ENCODE data around the gene ARHGAP6.
"Not testable (repeated sequence)": the region's sequence is repeated elsewhere in the genome, so short reads cannot be mapped to it uniquely, and the experiment has no call there.

The ARHGAP6 gene

DNA sequence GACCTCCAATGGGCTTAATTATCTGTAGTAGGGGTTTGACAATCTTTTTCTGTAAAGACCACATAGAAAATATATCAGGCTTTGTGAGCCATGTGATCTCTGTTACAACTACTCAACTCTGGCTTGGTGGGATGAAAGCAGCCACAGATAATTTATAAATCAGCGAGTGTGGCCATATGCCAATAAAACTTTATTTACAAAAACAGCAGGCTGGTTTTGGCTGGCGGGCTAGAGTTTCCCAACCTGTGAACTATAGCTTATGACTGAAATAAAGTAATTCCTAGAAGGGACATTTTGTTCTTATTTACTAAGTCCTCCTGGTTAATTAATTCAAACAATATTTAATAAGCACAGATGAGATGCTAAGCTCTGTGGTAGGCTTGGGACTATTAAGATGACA, 408.4 kb downstream of the ARHGAP6 start:
- H3K36me3 ChIP-seq (ENCODE audit: control insufficient read depth, insufficient read depth, low read length): no peaks in the 10 kb centered on the region
- no peak for DNase-seq (ENCODE audit: extremely low read depth, insufficient read length)
- no peaks in the 10 kb centered on the region for H3K27me3 ChIP-seq (replicated peaks; ENCODE audit: control insufficient read depth, insufficient read depth, low read length)
- TF ChIP-seq, protein P1, sequence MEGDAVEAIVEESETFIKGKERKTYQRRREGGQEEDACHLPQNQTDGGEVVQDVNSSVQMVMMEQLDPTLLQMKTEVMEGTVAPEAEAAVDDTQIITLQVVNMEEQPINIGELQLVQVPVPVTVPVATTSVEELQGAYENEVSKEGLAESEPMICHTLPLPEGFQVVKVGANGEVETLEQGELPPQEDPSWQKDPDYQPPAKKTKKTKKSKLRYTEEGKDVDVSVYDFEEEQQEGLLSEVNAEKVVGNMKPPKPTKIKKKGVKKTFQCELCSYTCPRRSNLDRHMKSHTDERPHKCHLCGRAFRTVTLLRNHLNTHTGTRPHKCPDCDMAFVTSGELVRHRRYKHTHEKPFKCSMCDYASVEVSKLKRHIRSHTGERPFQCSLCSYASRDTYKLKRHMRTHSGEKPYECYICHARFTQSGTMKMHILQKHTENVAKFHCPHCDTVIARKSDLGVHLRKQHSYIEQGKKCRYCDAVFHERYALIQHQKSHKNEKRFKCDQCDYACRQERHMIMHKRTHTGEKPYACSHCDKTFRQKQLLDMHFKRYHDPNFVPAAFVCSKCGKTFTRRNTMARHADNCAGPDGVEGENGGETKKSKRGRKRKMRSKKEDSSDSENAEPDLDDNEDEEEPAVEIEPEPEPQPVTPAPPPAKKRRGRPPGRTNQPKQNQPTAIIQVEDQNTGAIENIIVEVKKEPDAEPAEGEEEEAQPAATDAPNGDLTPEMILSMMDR (IDR thresholded peaks at IDR 0.05; ENCODE audit: insufficient read depth, low read length, poor library complexity, severe bottlenecking): no peak
- no peak overlapping the region for H3K4me3 ChIP-seq (replicated peaks; ENCODE audit: low read depth, low read length)

DNA sequence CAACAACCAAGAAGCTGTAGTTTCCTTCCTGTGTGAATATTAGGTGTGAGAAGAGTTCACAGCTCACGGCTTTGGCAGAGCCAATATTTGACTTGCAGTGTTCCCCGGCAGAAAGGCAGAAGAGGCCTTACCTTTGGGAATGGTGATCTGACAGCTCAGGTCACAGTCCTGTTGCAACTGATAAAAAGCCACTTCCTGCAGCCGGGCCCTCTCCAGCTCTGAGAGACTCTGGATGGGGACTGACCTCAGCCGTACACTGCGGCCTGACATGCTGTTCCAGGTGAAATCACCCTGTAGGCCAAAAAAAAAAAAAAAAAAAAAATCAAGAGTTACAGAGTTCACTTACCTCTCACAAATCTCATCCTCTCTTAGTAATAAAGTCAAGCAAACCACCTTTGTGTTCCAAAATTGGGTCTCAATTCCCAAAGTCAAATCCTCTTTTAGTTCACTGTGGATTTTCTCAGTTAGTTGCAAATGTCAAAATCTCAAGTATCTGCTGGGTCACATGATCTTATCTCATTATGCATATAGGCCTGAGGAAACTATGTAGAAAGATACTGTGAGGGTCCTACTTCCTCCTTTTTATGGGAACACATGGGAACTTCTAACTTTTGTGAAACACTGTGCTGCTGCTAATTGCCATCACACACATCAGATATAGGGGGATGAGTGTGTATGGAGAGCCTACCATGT, 411.2 kb downstream of the ARHGAP6 start:
- DNase-seq (ENCODE audit: extremely low read depth, insufficient read length): no peak
- TF ChIP-seq, protein P1 (IDR thresholded peaks at IDR 0.05; ENCODE audit: insufficient read depth, low read length, poor library complexity, severe bottlenecking): no peak

DNA sequence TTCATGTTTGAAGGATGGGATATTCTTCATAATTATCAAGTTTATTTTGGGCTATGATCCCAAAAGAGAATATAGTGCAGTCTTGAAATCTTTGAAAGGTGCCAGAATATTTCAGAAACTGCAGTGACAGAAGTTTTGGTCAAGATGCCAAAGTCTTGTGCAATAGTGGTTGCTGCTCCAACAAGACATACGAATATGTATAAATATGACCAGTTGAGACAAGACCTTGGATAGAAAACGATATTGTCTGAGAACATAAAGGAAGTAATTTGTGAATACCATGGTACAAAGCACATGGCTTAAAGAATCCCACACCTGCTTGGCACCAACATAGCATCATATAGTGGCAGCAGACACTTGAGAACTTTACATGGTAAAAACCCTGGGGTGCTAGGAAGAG, 421.1 kb downstream of the ARHGAP6 start:
- no peak for DNase-seq (ENCODE audit: extremely low read depth, insufficient read length)

More for the DNA sequence above, 411.2 kb downstream of the ARHGAP6 start:
- Histone ChIP-seq H3K36me3 (ENCODE audit: control insufficient read depth, insufficient read depth, low read length) (no peaks in the 10 kb centered on the region), H3K27me3 (replicated peaks; ENCODE audit: control insufficient read depth, insufficient read depth, low read length) (no peaks in the 10 kb centered on the region), H3K4me3 (replicated peaks; ENCODE audit: low read depth, low read length) (no peak overlapping the region)

DNA sequence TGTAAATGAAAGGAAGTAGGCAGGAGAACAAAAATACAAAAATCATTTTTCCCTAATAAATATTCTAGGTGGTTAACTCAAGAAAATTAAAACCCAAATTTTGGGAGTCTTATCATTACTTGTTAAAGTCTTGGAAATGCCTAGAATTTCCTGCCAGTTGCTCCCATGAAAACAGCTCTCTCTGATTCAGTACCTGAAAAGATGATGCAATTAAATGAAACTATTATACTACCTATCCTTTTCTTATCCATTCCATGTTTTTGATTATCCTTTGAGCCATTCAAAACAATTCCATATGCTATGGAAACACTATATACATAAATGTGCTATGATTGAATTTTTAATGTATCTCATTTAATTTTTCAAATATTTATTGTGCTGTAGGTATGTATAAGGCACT, 423.0 kb downstream of the ARHGAP6 start:
- H3K27me3 ChIP-seq (replicated peaks; ENCODE audit: control insufficient read depth, insufficient read depth, low read length): no peaks in the 10 kb centered on the region
- DNase-seq (ENCODE audit: extremely low read depth, insufficient read length): no peak
- no peaks in the 10 kb centered on the region for H3K36me3 ChIP-seq (ENCODE audit: control insufficient read depth, insufficient read depth, low read length)
- H3K4me3 ChIP-seq (replicated peaks; ENCODE audit: low read depth, low read length): no peak overlapping the region
- TF ChIP-seq, protein P1 (IDR thresholded peaks at IDR 0.05; ENCODE audit: insufficient read depth, low read length, poor library complexity, severe bottlenecking): no peak

More for the DNA sequence above, 421.1 kb downstream of the ARHGAP6 start:
- Histone ChIP-seq H3K27me3 (replicated peaks; ENCODE audit: control insufficient read depth, insufficient read depth, low read length) (no peaks in the 10 kb centered on the region), H3K4me3 (replicated peaks; ENCODE audit: low read depth, low read length) (no peak overlapping the region), H3K36me3 (ENCODE audit: control insufficient read depth, insufficient read depth, low read length) (no peaks in the 10 kb centered on the region)
- TF ChIP-seq, protein P1 (IDR thresholded peaks at IDR 0.05; ENCODE audit: insufficient read depth, low read length, poor library complexity, severe bottlenecking): no peak

DNA sequence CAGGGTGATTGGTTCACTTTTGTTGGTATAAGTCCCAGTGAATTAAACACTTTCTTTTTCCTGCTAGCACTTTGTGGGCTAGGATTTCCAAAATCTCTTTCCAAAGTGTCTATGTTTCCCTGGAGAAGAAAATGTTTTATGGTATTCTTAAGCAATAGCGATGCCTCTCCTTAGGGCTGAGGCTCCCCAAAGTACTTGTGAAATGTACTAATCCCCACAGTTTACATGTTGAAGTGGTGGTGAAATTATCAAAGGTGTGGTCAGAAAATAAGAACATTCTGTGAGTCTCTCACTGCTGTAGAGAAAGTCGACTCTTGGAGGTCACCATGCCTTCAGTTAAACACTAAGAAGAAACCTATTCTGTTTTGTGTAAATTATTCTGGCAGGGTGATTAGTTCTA, 424.0 kb downstream of the ARHGAP6 start:
- TF ChIP-seq, protein P1 (IDR thresholded peaks at IDR 0.05; ENCODE audit: insufficient read depth, low read length, poor library complexity, severe bottlenecking): no peak
- DNase-seq (ENCODE audit: extremely low read depth, insufficient read length): no peak
- Histone ChIP-seq H3K27me3 (replicated peaks; ENCODE audit: control insufficient read depth, insufficient read depth, low read length) (no peaks in the 10 kb centered on the region), H3K4me3 (replicated peaks; ENCODE audit: low read depth, low read length) (no peak overlapping the region), H3K36me3 (ENCODE audit: control insufficient read depth, insufficient read depth, low read length) (no peaks in the 10 kb centered on the region)

DNA sequence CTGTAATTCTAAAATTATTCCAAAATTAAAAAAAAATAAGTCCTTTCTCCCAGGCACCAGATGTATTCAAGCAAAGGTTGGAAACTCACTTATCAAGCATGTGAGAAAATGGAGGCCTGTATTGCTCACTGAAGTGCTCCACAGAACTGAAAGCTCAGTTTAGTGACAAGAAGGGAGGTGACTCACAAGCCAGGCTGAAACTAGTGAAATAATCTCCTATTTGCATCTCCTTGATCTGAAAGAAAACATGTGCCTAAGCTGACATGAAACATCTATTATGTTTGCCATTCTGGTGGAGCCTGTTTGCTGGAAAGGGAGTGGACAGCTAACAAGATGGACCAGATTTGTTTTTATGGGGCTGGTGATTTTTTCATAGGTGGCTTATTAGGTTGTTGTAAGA, 426.5 kb downstream of the ARHGAP6 start:
- DNase-seq (ENCODE audit: extremely low read depth, insufficient read length): no peak
- H3K36me3 ChIP-seq (ENCODE audit: control insufficient read depth, insufficient read depth, low read length): no peaks in the 10 kb centered on the region
- no peak overlapping the region for H3K4me3 ChIP-seq (replicated peaks; ENCODE audit: low read depth, low read length)
- no peaks in the 10 kb centered on the region for H3K27me3 ChIP-seq (replicated peaks; ENCODE audit: control insufficient read depth, insufficient read depth, low read length)
- TF ChIP-seq, protein P1 (IDR thresholded peaks at IDR 0.05; ENCODE audit: insufficient read depth, low read length, poor library complexity, severe bottlenecking): no peak

DNA sequence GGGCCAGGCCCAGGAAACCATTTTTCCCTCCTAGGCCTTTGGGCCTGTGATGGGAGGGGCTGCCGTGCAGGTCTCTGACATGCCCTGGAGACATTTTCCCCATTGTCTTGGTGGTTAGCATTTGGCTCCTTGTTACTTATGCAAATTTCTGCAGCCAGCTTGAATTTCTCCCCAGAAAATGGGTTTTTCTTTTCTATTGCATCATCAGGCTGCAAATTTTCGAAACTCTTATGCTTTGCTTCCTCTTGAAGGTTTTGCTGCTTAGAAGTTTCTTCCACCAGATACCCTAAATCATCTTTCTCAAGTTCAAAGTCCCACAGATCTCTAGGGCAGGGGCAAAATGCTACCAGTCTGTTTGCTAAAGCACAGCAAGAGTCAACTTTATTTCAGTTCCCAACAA, 430.3 kb downstream of the ARHGAP6 start:
- H3K27me3 ChIP-seq (replicated peaks; ENCODE audit: control insufficient read depth, insufficient read depth, low read length); H3K36me3 ChIP-seq (ENCODE audit: control insufficient read depth, insufficient read depth, low read length); H3K4me3 ChIP-seq (replicated peaks; ENCODE audit: low read depth, low read length); DNase-seq (ENCODE audit: extremely low read depth, insufficient read length): not testable (repeated sequence)

All from GM06990 (cell line).